H1 (cell line): ENCODE measurements around the gene ISG20L2. TPM values are rescaled to one million over a fixed set of nuclear protein-coding genes. Genes with fewer than 3 reads are reported as not detected.
A peak's percentile ranks its signal among the peaks of the same experiment; 100 is the strongest.

Experiments used
- BACH1 ChIP-seq: IDR thresholded peaks from 2 replicates; pipeline ENCODE4 v1.6.1; 2012; ENCODE audit warnings: low read length, improper control_type of control experiment
- CTBP2 ChIP-seq: IDR thresholded peaks from 2 replicates; pipeline ENCODE4 v1.7.0; 2011; ENCODE audit warnings: borderline replicate concordance, mild to moderate bottlenecking, moderate library complexity, mixed read lengths, low read length; ENCODE audit not compliant: insufficient read depth, insufficient read length
- EGR1 ChIP-seq: IDR thresholded peaks from 2 replicates; pipeline ENCODE4 v1.6.1; 2011; ENCODE audit warnings: low read depth, low read length, borderline replicate concordance
- GABPA ChIP-seq: IDR thresholded peaks from 2 replicates; pipeline ENCODE4 v1.6.1; 2011; ENCODE audit warnings: mild to moderate bottlenecking, low read length, moderate library complexity, borderline replicate concordance; ENCODE audit not compliant: insufficient read depth
- GTF2F1 ChIP-seq: IDR thresholded peaks from 2 replicates; pipeline ENCODE4 v1.6.1; 2012; ENCODE audit warnings: low read depth, low read length, improper control_type of control experiment, borderline replicate concordance
- NANOG ChIP-seq: IDR thresholded peaks from 2 replicates; pipeline ENCODE4 v1.6.1; 2011; ENCODE audit warnings: low read length, low read depth, mild to moderate bottlenecking, inconsistent platforms; ENCODE audit not compliant: insufficient read depth, poor library complexity, severe bottlenecking
- NRF1 ChIP-seq: IDR thresholded peaks from 2 replicates; pipeline ENCODE4 v1.6.1; 2011; ENCODE audit warnings: mild to moderate bottlenecking, low read depth, low read length, improper control_type of control experiment
- PHF8 ChIP-seq: fragments of 200-600 bp; sonication (generic); conservative IDR thresholded peaks from 2 replicates; pipeline ENCODE4 v1.7.1; 2012; ENCODE audit warnings: low read depth, mild to moderate bottlenecking, inconsistent platforms, low read length, moderate library complexity
- POLR2A ChIP-seq, 2 experiments: IDR thresholded peaks; 1 replicate in 1 of 2; 2 replicates in 1 of 2; pipeline ENCODE4 v1.6.1; 2011; ENCODE audit warnings: low read depth in 2 of 2, low read length in 2 of 2, mild to moderate bottlenecking in 2 of 2; ENCODE audit errors: control extremely low read depth in 1 of 2
- POLR2AphosphoS5 ChIP-seq: IDR thresholded peaks from 2 replicates; pipeline ENCODE4 v1.6.1; 2011; ENCODE audit warnings: low read depth, low read length
- SIRT6 ChIP-seq: IDR thresholded peaks from one replicate; pipeline ENCODE4 v1.7.1; 2012; ENCODE audit warnings: low read length, inconsistent platforms
- SIX5 ChIP-seq: IDR thresholded peaks from 2 replicates; pipeline ENCODE4 v1.6.1; 2011; ENCODE audit warnings: mild to moderate bottlenecking, low read depth, low read length
- SP2 ChIP-seq: IDR thresholded peaks from 2 replicates; pipeline ENCODE4 v1.6.1; 2012; ENCODE audit warnings: mild to moderate bottlenecking, low read length, inconsistent platforms
- SP4 ChIP-seq: IDR thresholded peaks from 2 replicates; pipeline ENCODE4 v1.6.1; 2012; ENCODE audit warnings: low read length, inconsistent platforms
- SRF ChIP-seq: IDR thresholded peaks from 2 replicates; pipeline ENCODE4 v1.6.1; 2011; ENCODE audit warnings: mild to moderate bottlenecking, low read depth, low read length, moderate library complexity
- TAF7 ChIP-seq: optimal IDR thresholded peaks from 2 replicates; pipeline ENCODE3; 2011; ENCODE audit warnings: low read depth, mild to moderate bottlenecking, inconsistent platforms, low read length, moderate library complexity, borderline replicate concordance
- TEAD4 ChIP-seq: IDR thresholded peaks from 2 replicates; pipeline ENCODE4 v1.6.1; 2012; ENCODE audit warnings: low read depth, low read length, inconsistent platforms, mixed read lengths
- YY1 ChIP-seq: IDR thresholded peaks from 2 replicates; pipeline ENCODE4 v1.6.1; 2011; ENCODE audit warnings: low read depth, mild to moderate bottlenecking, low read length
- polyA plus RNA-seq, 7 experiments: library from polyadenylated mRNA; depleted of rRNA in 3 of 7; stranded (reverse) in 5 of 7; unstranded in 2 of 7; fragments of >200 nt in 5 of 7; fragments of 200-250 nt in 2 of 7; gene quantifications; 1 replicate in 5 of 7; 2 replicates in 1 of 7; 4 replicates in 1 of 7; pipeline versions ENCODE4 v1.2.1 to v1.2.3, GENCODE V29; 2011 to 2013; ENCODE audit warnings: missing spikeins in 2 of 7, mixed read lengths in 2 of 7
- total RNA-seq: library from RNA; stranded (reverse); fragmentation: NEBNext Ultra II Directional; extraction: Animal tissue kit (Norgen Biotek cat#: 25700); gene quantifications from 2 replicates; pipeline ENCODE4 v1.2.1, GENCODE V29; 2021
- TF ChIP-seq, protein P1 (sequence below), 3 experiments: IDR thresholded peaks; 1 replicate in 2 of 3; 2 replicates in 1 of 3; pipeline versions ENCODE4 v1.5.1 to v1.6.1; 2011; ENCODE audit warnings: low read length in 3 of 3, mild to moderate bottlenecking in 3 of 3, inconsistent platforms in 2 of 3, low read depth in 1 of 3, moderate library complexity in 1 of 3; ENCODE audit not compliant: insufficient read depth in 1 of 3; ENCODE audit errors: control extremely low read depth in 1 of 3
- TF ChIP-seq, protein P2 (sequence below): IDR thresholded peaks from 2 replicates; pipeline ENCODE4 v1.6.1; 2012; ENCODE audit warnings: low read length, inconsistent platforms
- TF ChIP-seq, protein P3 (sequence below): IDR thresholded peaks from 2 replicates; pipeline ENCODE4 v1.6.1; 2012; ENCODE audit warnings: inconsistent platforms

ISG20L2 gene
- total and polyA plus RNA-seq, 2 of the 8 experiments (the other 6 are each of a cell fraction or from before 2014, with no cell fraction given) = 47.5 to 53.0 TPM

DNA sequence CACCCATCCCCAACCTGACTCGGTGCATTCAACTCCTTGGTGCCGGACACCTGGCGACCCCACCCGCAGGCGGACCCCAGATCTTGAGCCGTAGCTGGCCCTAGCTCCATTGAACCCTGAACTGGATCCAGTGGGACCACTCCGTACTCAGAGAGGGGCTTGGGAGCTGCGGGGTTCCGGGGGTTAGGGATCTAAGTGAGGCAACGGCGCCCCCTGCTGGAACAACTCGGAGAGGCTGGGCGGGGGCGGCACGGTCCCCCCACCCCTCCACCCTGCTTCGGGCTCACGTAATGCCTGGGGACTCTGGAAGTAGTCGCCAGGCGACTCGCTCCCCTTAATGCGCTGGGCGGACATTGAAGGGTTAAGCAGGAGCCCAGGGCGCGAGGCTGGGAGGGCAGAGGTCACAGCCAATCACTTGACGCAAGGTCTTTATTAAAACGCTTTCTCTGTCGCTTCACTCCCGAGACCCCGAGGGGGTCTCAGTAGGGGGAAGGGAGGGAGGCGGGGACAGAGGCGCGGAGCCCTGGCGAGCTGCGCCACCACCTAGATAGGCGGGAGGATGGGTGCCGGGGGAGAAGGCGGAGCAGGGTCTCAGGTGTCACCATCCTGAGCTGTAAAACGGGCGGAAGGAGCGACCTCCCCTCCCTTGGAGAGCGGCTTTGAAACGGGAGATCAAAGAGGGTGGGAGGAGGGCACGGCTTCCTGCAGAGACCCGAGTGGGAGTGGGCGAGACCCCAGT is 22.5 kb downstream of the ISG20L2 start (continued):
- TF ChIP-seq SIRT6 (no peak), SIX5 (no peak), POLR2A (IDR thresholded peaks at IDR 0.05; ENCODE audit: control extremely low read depth in 1 of 2, low read depth in 2 of 2, low read length in 2 of 2) (no peak), SRF (no peak), NANOG (peak; percentile 38), POLR2AphosphoS5 (no peak), YY1 (peak; percentile 58), CTBP2 (peak; percentile 54), GTF2F1 (no peak), EGR1 (peak; percentile 99), TEAD4 (no peak), NRF1 (no peak), PHF8 (0 out of 2 replicates have a peak, but pooled peaks have one; percentile 10), SP2 (no peak), GABPA (no peak), TAF7 (peak; percentile 36), BACH1 (no peak; the same call in 1 of the 2 replicates), SP4 (peak; percentile 69; the same call in 1 of the 2 replicates)
- TF ChIP-seq, protein P1, sequence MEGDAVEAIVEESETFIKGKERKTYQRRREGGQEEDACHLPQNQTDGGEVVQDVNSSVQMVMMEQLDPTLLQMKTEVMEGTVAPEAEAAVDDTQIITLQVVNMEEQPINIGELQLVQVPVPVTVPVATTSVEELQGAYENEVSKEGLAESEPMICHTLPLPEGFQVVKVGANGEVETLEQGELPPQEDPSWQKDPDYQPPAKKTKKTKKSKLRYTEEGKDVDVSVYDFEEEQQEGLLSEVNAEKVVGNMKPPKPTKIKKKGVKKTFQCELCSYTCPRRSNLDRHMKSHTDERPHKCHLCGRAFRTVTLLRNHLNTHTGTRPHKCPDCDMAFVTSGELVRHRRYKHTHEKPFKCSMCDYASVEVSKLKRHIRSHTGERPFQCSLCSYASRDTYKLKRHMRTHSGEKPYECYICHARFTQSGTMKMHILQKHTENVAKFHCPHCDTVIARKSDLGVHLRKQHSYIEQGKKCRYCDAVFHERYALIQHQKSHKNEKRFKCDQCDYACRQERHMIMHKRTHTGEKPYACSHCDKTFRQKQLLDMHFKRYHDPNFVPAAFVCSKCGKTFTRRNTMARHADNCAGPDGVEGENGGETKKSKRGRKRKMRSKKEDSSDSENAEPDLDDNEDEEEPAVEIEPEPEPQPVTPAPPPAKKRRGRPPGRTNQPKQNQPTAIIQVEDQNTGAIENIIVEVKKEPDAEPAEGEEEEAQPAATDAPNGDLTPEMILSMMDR (IDR thresholded peaks at IDR 0.05; ENCODE audit: control extremely low read depth in 1 of 3, insufficient read depth in 1 of 3, low read depth in 1 of 3, low read length in 3 of 3) = peak; percentile 72 to 86 (median 81)
- TF ChIP-seq, protein P2, sequence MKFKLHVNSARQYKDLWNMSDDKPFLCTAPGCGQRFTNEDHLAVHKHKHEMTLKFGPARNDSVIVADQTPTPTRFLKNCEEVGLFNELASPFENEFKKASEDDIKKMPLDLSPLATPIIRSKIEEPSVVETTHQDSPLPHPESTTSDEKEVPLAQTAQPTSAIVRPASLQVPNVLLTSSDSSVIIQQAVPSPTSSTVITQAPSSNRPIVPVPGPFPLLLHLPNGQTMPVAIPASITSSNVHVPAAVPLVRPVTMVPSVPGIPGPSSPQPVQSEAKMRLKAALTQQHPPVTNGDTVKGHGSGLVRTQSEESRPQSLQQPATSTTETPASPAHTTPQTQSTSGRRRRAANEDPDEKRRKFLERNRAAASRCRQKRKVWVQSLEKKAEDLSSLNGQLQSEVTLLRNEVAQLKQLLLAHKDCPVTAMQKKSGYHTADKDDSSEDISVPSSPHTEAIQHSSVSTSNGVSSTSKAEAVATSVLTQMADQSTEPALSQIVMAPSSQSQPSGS = peak; percentile 87
- TF ChIP-seq, protein P3, sequence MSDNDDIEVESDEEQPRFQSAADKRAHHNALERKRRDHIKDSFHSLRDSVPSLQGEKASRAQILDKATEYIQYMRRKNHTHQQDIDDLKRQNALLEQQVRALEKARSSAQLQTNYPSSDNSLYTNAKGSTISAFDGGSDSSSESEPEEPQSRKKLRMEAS = peak; percentile 73; the same call in 1 of the 2 replicates
